CD4-positive, alpha-beta memory T cell (primary cell): Measurements from ENCODE around the gene LYPD1. TPM values are rescaled to one million over a fixed set of nuclear protein-coding genes. Genes with fewer than 3 reads are reported as not detected.

Source experiments
- CTCF ChIA-PET: fragments of 350-600 bp; sonication (Branson Sonifier 250); formaldehyde crosslinking; loops from one replicate; lab custom pipeline; 2021; ENCODE audit warnings: inconsistent platforms; ENCODE audit not compliant: partially characterized antibody; lab: Charles Lee
- POLR2A ChIA-PET: fragments of 350-600 bp; sonication (Branson Sonifier 250); formaldehyde crosslinking; loops from one replicate; lab custom pipeline; 2021; ENCODE audit not compliant: partially characterized antibody; lab: Charles Lee
- DNase-seq, 5 donors: peaks; one replicate each; pipeline versions ENCODE4 v3.0.0 to v3.0.0-alpha.2; 2020 to 2022; ENCODE audit warnings: mixed read lengths in 1 of 5
- H3K27ac ChIP-seq: one replicate; pipeline ENCODE4 v1.7.0; 2013; ENCODE audit warnings: low read depth, low read length
- H3K27me3 ChIP-seq: 2 replicates; pipeline ENCODE4 v1.7.0; 2013; ENCODE audit warnings: mild to moderate bottlenecking, low read length, moderate library complexity; ENCODE audit not compliant: insufficient read depth
- H3K36me3 ChIP-seq: 2 replicates; pipeline ENCODE4 v1.7.0; 2013; ENCODE audit warnings: mild to moderate bottlenecking, low read length, moderate library complexity; ENCODE audit not compliant: insufficient read depth
- H3K4me1 ChIP-seq: 2 replicates; pipeline ENCODE4 v1.7.0; 2013; ENCODE audit warnings: mild to moderate bottlenecking, low read length, moderate library complexity; ENCODE audit not compliant: insufficient read depth
- H3K4me3 ChIP-seq, 2 donors: one replicate each; pipeline ENCODE4 v1.7.0; 2013; ENCODE audit warnings: low read length in 2 of 2, mild to moderate bottlenecking in 1 of 2
- H3K9me3 ChIP-seq, 2 donors: one replicate each; pipeline ENCODE4 v1.7.0; 2013; ENCODE audit warnings: low read length in 2 of 2, control low read depth in 1 of 2; ENCODE audit not compliant: control insufficient read depth in 1 of 2
- H3K27ac Mint-ChIP-seq, 7 donors: one replicate each; pipeline ENCODE4 v1.8.0; 2020 to 2021; ENCODE audit warnings: mixed read lengths in 7 of 7, mild to moderate bottlenecking in 6 of 7, inconsistent platforms in 3 of 7, moderate library complexity in 3 of 7
- H3K27me3 Mint-ChIP-seq, 2 donors: one replicate each; pipeline ENCODE4 v1.8.0; 2020 to 2021; ENCODE audit warnings: mixed read lengths in 2 of 2
- H3K36me3 Mint-ChIP-seq, 2 donors: one replicate each; pipeline ENCODE4 v1.8.0; 2020 to 2021; ENCODE audit warnings: mixed read lengths in 2 of 2, inconsistent platforms in 1 of 2, mild to moderate bottlenecking in 1 of 2
- H3K4me1 Mint-ChIP-seq, 4 donors: one replicate each; pipeline ENCODE4 v1.8.0; 2020 to 2021; ENCODE audit warnings: mixed read lengths in 4 of 4, mild to moderate bottlenecking in 1 of 4
- H3K4me3 Mint-ChIP-seq, 8 donors: one replicate each; pipeline ENCODE4 v1.8.0; 2020 to 2021; ENCODE audit warnings: mixed read lengths in 8 of 8, mild to moderate bottlenecking in 7 of 8, moderate library complexity in 6 of 8, inconsistent platforms in 3 of 8
- H3K9me3 Mint-ChIP-seq, 8 donors: one replicate each; pipeline ENCODE4 v1.8.0; 2020 to 2021; ENCODE audit warnings: mixed read lengths in 8 of 8, mild to moderate bottlenecking in 5 of 8, inconsistent platforms in 3 of 8, moderate library complexity in 1 of 8
- intact Hi-C: fragments of 100-400 bp; cut with micrococcal nuclease; formaldehyde crosslinking; loops from one replicate; pipeline ENCODE4 v1.15.1; 2023
- polyA plus RNA-seq, 2 donors: library from polyadenylated mRNA; unstranded; fragments of 300-500 nt; fragmentation: Illumina TruSeq; gene quantifications; one replicate each; pipeline ENCODE4 v1.2.3, GENCODE V29; 2021
- total RNA-seq, 2 experiments: library from RNA; stranded (reverse); gene quantifications; one replicate each; pipeline ENCODE4 v1.2.3, GENCODE V29; 2021

The LYPD1 gene
- total and polyA plus RNA-seq, 4 experiments from 2014 or later: not detected

DNA sequence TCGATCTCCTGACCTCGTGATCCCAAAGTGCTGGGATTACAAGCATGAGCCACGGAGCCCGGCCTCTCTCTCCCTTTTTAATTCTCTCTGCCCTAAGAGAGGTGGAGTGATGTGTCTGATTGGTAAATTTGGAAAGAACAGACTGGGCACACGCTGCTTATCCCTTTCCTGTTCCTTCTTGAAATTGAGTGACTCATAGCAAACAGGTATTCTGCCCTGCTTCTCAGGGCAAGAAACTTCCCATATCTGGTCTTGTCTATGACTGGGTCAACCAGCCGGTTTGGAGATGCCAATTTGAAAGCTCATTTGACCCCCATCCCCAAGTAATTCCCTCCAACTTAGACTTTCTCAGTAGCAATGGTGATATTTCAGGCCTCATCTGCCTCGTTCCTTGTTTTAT lies 15.0 kb downstream of the LYPD1 start:
- no peaks in the 10 kb centered on the region for H3K36me3 Mint-ChIP-seq
- Histone ChIP-seq H3K4me3 (no peak overlapping the region), H3K9me3 (no peaks in the 10 kb centered on the region), H3K36me3 (no peaks in the 10 kb centered on the region), H3K27ac (no peak overlapping the region), H3K27me3 (no peaks in the 10 kb centered on the region), H3K4me1 (no peaks in the 10 kb centered on the region)
- no peaks in the 10 kb centered on the region for H3K27me3 Mint-ChIP-seq
- no peak for DNase-seq
- H3K9me3 Mint-ChIP-seq: peaks cover 0 to 18% (median under 1%) of the 10 kb centered on the region in 8 donors
- ChIA-PET POLR2A (no interaction called here), CTCF (no interaction called here)
- intact Hi-C loops: no loop called here
- no peaks in the 10 kb centered on the region for H3K4me1 Mint-ChIP-seq
- no peak overlapping the region for H3K27ac Mint-ChIP-seq
- H3K4me3 Mint-ChIP-seq: no peak overlapping the region

DNA sequence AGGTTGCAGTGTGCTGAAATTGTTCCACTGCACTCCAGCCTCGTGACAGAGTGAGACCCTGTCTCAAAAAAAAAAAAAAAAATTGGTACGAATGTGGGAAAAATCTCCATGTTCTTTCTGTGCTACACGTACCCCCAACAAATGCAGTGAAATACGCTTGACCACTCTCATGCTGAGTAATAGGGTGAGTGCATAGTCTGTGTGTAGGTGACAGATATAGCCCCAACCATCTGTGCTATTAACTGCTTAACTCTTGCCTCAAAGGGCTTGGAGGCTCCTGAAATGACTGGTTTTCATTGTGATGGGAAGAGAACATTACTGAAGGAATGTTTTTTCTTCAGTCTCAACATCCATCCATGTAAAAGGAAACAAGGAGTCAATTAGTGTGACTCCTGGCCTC lies 15.7 kb downstream of the LYPD1 start:
- no peak for DNase-seq
- Mint-ChIP-seq H3K36me3 (no peaks in the 10 kb centered on the region), H3K4me1 (no peaks in the 10 kb centered on the region), H3K9me3 (peaks cover 0 to 18% (median under 1%) of the 10 kb centered on the region in 8 donors), H3K27ac (no peak overlapping the region), H3K27me3 (no peaks in the 10 kb centered on the region), H3K4me3 (no peak overlapping the region)
- intact Hi-C loops: no loop called here
- ChIA-PET POLR2A (no interaction called here), CTCF (no interaction called here)
- H3K9me3 ChIP-seq: no peaks in the 10 kb centered on the region
- H3K4me1 ChIP-seq: no peaks in the 10 kb centered on the region
- H3K27me3 ChIP-seq: no peaks in the 10 kb centered on the region
- no peak overlapping the region for H3K27ac ChIP-seq
- no peak overlapping the region for H3K4me3 ChIP-seq
- H3K36me3 ChIP-seq: no peaks in the 10 kb centered on the region

- Mint-ChIP-seq H3K9me3 (peaks cover 0 to 8% (median 1%) of the 10 kb centered on the region in 8 donors), H3K4me3 (no peak overlapping the region), H3K27ac (no peak overlapping the region), H3K27me3 (no peaks in the 10 kb centered on the region), H3K36me3 (no peaks in the 10 kb centered on the region), H3K4me1 (no peaks in the 10 kb centered on the region)
- Histone ChIP-seq H3K36me3 (no peaks in the 10 kb centered on the region), H3K27ac (no peak overlapping the region), H3K27me3 (no peaks in the 10 kb centered on the region), H3K4me3 (no peak overlapping the region), H3K9me3 (no peaks in the 10 kb centered on the region), H3K4me1 (no peaks in the 10 kb centered on the region)
- POLR2A ChIA-PET: no interaction called here
- intact Hi-C loops: no loop called here
- CTCF ChIA-PET: no interaction called here
- DNase-seq: no peak
These were observed 17.5 kb downstream of the LYPD1 start for GRCh38 chr2:132652474-132652873.

DNA sequence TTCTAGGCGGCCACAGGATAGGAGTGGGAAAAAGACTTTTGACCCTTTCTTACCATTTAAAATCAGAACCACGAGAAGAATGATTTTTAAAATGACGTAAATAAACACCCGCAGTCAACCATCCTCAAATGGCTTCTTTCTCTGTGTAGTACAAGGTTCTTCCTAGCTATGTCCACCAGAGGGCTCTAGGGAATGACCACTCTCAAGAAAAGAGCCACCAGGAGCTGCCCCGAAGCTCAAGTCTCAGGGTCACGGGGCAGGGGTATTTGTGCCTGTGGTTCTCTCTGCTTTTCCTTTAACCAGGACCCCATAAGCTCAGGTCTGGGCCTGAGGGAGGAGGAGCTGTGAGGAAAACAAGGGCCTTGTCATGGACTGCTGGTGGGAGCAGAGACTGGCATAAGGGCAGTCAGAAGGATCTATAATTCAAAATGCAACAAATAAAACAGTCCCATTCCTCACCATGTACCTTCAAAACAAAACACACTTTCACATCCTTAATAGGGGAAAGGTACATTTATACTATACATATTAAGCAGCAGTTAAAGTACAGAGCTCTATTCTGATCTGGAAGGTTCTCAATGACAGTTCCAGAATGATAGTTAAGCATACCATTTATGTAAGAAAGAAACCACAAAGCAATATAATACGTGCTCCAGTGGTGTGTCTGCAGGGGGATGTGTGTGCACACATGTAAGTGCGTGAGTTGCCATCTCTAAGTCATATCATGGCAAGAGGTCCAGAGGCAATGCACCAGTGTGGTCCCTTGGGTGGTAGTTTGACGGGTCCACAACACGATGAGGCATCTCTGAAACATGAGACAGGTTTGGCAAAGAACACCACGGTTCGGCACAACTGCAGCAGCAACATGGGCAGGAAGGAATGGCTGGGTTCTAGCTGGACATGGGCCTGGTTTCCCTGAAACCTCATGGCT lies 18.6 kb downstream of the LYPD1 start:
- Histone ChIP-seq H3K27me3 (no peaks in the 10 kb centered on the region), H3K36me3 (no peaks in the 10 kb centered on the region), H3K27ac (no peak overlapping the region), H3K9me3 (no peaks in the 10 kb centered on the region), H3K4me3 (no peak overlapping the region), H3K4me1 (no peaks in the 10 kb centered on the region)
- Mint-ChIP-seq H3K36me3 (no peaks in the 10 kb centered on the region), H3K27ac (no peak overlapping the region), H3K27me3 (no peaks in the 10 kb centered on the region), H3K4me3 (no peak overlapping the region), H3K4me1 (no peaks in the 10 kb centered on the region), H3K9me3 (peaks cover 0 to 4% (median 0%) of the 10 kb centered on the region in 8 donors)
- no peak for DNase-seq
- ChIA-PET POLR2A (no interaction called here), CTCF (no interaction called here)
- intact Hi-C loops: no loop called here

- Histone ChIP-seq H3K9me3 (no peaks in the 10 kb centered on the region), H3K27me3 (no peaks in the 10 kb centered on the region), H3K4me3 (no peak overlapping the region), H3K36me3 (no peaks in the 10 kb centered on the region), H3K27ac (no peak overlapping the region), H3K4me1 (no peaks in the 10 kb centered on the region)
- Mint-ChIP-seq H3K4me3 (no peak overlapping the region), H3K36me3 (no peaks in the 10 kb centered on the region), H3K27ac (no peak overlapping the region), H3K4me1 (no peaks in the 10 kb centered on the region), H3K27me3 (no peaks in the 10 kb centered on the region), H3K9me3 (peaks cover 0 to 4% (median 0%) of the 10 kb centered on the region in 8 donors)
- intact Hi-C loops: no loop called here
- POLR2A ChIA-PET: no interaction called here
- DNase-seq: no peak
- CTCF ChIA-PET: no interaction called here
These were observed 23.4 kb downstream of the LYPD1 start for GRCh38 chr2:132646540-132647108.

DNA sequence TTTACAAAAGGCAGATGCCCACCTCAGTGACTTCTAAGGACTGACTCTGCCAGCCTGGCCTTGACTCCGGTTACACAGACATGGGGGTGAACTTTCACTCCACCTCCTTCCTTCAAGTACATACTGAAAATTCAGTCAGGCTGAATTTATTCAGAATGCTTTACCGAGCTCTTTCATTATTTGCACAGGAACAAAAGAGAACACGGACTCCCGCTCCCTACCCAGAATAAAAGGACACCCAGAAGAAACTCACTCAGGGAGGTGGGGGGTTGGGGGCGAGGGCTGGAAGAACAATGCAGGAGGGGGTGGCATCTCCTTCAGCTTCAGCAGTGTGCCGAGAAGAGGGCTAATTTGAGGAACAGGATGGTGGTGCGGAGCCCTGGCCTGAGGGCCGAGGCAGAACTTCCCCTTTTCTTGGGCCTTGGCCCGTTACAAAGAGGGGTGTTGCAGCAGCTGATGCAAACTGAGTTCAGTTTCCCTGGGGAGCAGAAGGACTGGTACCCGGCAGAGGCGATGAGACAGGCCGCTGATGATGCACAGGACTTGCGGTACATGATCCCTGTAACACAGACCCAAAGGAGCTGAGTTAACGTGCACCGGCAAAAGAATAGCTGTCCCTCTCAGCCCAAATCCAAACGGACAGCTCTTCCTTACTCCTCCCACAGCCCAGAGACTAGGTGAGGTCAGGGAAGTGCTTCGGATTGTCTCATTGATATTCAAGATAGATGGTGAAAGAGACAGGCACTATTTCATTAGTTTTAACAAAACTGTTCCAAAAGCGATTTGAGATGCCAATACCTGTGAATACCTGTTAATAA lies 24.1 kb downstream of the LYPD1 start:
- no peak overlapping the region for H3K27ac Mint-ChIP-seq
- no peak overlapping the region for H3K4me3 ChIP-seq
- no peak overlapping the region for H3K4me3 Mint-ChIP-seq
- no peaks in the 10 kb centered on the region for H3K36me3 ChIP-seq
- no peaks in the 10 kb centered on the region for H3K27me3 Mint-ChIP-seq
- H3K36me3 Mint-ChIP-seq: no peaks in the 10 kb centered on the region
- H3K27me3 ChIP-seq: no peaks in the 10 kb centered on the region
- no peak for DNase-seq
- H3K4me1 Mint-ChIP-seq: no peaks in the 10 kb centered on the region
- ChIA-PET POLR2A (no interaction called here), CTCF (no interaction called here)
- intact Hi-C loops: no loop called here
- H3K4me1 ChIP-seq: no peaks in the 10 kb centered on the region
- H3K9me3 ChIP-seq: no peaks in the 10 kb centered on the region
- H3K9me3 Mint-ChIP-seq: peaks cover 0 to 4% (median 0%) of the 10 kb centered on the region in 8 donors
- no peak overlapping the region for H3K27ac ChIP-seq

DNA sequence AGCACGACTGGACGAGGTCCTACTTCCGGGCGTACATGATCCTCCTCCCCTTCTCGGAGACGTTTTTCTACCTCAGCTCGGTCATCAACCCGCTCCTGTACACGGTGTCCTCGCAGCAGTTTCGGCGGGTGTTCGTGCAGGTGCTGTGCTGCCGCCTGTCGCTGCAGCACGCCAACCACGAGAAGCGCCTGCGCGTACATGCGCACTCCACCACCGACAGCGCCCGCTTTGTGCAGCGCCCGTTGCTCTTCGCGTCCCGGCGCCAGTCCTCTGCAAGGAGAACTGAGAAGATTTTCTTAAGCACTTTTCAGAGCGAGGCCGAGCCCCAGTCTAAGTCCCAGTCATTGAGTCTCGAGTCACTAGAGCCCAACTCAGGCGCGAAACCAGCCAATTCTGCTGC lies 24.8 kb downstream of the LYPD1 start:
- no peaks in the 10 kb centered on the region for H3K4me1 Mint-ChIP-seq
- POLR2A ChIA-PET: no interaction called here
- H3K9me3 Mint-ChIP-seq: peaks cover 0 to 4% (median 0%) of the 10 kb centered on the region in 8 donors
- H3K4me3 ChIP-seq: no peak overlapping the region
- no peak overlapping the region for H3K4me3 Mint-ChIP-seq
- no peaks in the 10 kb centered on the region for H3K36me3 Mint-ChIP-seq
- no peak overlapping the region for H3K27ac Mint-ChIP-seq
- no peaks in the 10 kb centered on the region for H3K36me3 ChIP-seq
- no peak overlapping the region for H3K27ac ChIP-seq
- DNase-seq: no peak
- no peaks in the 10 kb centered on the region for H3K27me3 Mint-ChIP-seq
- H3K9me3 ChIP-seq: no peaks in the 10 kb centered on the region
- intact Hi-C loops: no loop called here
- H3K27me3 ChIP-seq: no peaks in the 10 kb centered on the region
- CTCF ChIA-PET: no interaction called here
- no peaks in the 10 kb centered on the region for H3K4me1 ChIP-seq
